Measurements from ENCODE around the gene KLRC1. TPM values are rescaled to one million over a fixed set of nuclear protein-coding genes. Genes with fewer than 3 reads are reported as not detected.

Gene KLRC1
- total RNA-seq, result not detected in 2 replicates

GRCh38 chr12:10453156-10453555 lies at the start of gene KLRC1:
Gene KLRC1, minus strand, starts transcription at chr12:10453377. Its CDS starts 2,221 bp downstream, at chr12:10451156.

GRCh38 chr12:10435816-10436215 lies 17.4 kb downstream of the KLRC1 start, which contains the start of gene KLRC2:
Gene KLRC2, minus strand, starts transcription at chr12:10436010. Its CDS starts 24 bp downstream, at chr12:10435986.

GRCh38 chr12:10420334-10420733 lies 32.8 kb downstream of the KLRC1 start, which contains the start of gene KLRC3:
Gene KLRC3, minus strand, starts transcription at chr12:10420595. Its CDS starts 45 bp downstream, at chr12:10420550.

GRCh38 chr12:10409392-10409791 lies 43.8 kb downstream of the KLRC1 start, which contains the start of gene KLRC4:
Gene KLRC4, minus strand, starts transcription at chr12:10409757. Its CDS starts 182 bp downstream, at chr12:10409575.

Other genes starting within 250 kb of the KLRC1 start
- 31.8 and 37.7 TPM in 2 replicates for gene GABARAPL1, start 240.5 kb downstream of the KLRC1 start, total RNA-seq
- gene KLRD1, start 145.5 kb downstream of the KLRC1 start, total RNA-seq, result under 0.01 and 0.50 TPM in 2 replicates
- gene KLRK1, start 63.3 kb downstream of the KLRC1 start, total RNA-seq, result 0.07 TPM in 1 of 2 replicates, not detected in the other
- gene KLRC4, start 43.6 kb downstream of the KLRC1 start, total RNA-seq, result not detected in 2 replicates
- not detected in 2 replicates for gene KLRC3, start 32.8 kb downstream of the KLRC1 start, total RNA-seq
- 0.14 TPM in 1 of 2 replicates, not detected in the other for gene KLRC2, start 17.4 kb downstream of the KLRC1 start, total RNA-seq
- 0.68 and 7.4 TPM in 2 replicates for gene EIF2S3B, start 52.5 kb upstream of the KLRC1 start, total RNA-seq
- gene MAGOHB, start 160.2 kb upstream of the KLRC1 start, total RNA-seq, result 14.6 and 17.1 TPM in 2 replicates
- 1.4 and 2.8 TPM in 2 replicates for gene STYK1, start 220.7 kb upstream of the KLRC1 start, total RNA-seq